HepG2 (cell line): ENCODE measurements around the gene MYO16. TPM values are rescaled to one million over a fixed set of nuclear protein-coding genes. Genes with fewer than 3 reads are reported as not detected.

Experiments used
- ATAC-seq: fragments of 200-7000 bp; cut with Tn5 transposase; 3 replicates; pipeline ENCODE4 v1.9.1; 2020; ENCODE audit warnings: mild to moderate bottlenecking, moderate library complexity
- BruUV-seq: library from RNA; stranded (reverse); fragments of 400-500 nt; replicated peaks from 2 replicates; lab custom pipeline; 2021; lab: Mats Ljungman, UMichigan
- CTCF ChIA-PET: fragments of 300-600 bp; formaldehyde crosslinking; extraction: SDS; loops from one replicate; lab custom pipeline; 2021; ENCODE audit warnings: low total read pairs, inconsistent platforms, low intra/inter-chr PET ratio; lab: Yijun Ruan, JAX
- POLR2A ChIA-PET: fragments of 350-600 bp; sonication (Branson Sonifier 250); formaldehyde crosslinking; loops from one replicate; lab custom pipeline; 2020; ENCODE audit warnings: antibody characterized with exemption, inconsistent platforms; lab: Yijun Ruan, JAX
- DNase-seq: peaks from one replicate; pipeline ENCODE4 v3.0.0-alpha.2; 2015; ENCODE audit warnings: low spot score
- FAIRE-seq: peaks from 3 replicates; lab custom pipeline; 2011; peaks lifted over from hg19 to GRCh38; lab: Jason Lieb, UNC
- H2AFZ ChIP-seq: one replicate; pipeline ENCODE4 v1.6.1; 2011; ENCODE audit warnings: low read length, inconsistent platforms
- H3K27ac ChIP-seq: fragments of 300-600 bp; 3 replicates; pipeline ENCODE4 v1.8.0; 2011; ENCODE audit warnings: mixed run types, mild to moderate bottlenecking, mixed read lengths, low read length, inconsistent platforms; ENCODE audit not compliant: insufficient read depth; ENCODE audit errors: extremely low read length
- H3K27me3 ChIP-seq, 2 experiments: fragments of 200-600 bp in 1 of 2; 2 replicates in 1 of 2; 3 replicates in 1 of 2; pipeline versions ENCODE4 v1.6.0 to v1.8.0; 2011; ENCODE audit warnings: low read length in 2 of 2, mild to moderate bottlenecking in 2 of 2, moderate library complexity in 2 of 2, inconsistent platforms in 1 of 2; ENCODE audit not compliant: insufficient read depth in 2 of 2, control insufficient read depth in 1 of 2
- H3K36me3 ChIP-seq, 2 experiments: fragments of 200-600 bp in 1 of 2; replicated peaks in 1 of 2; 2 replicates in 1 of 2; 3 replicates in 1 of 2; pipeline versions ENCODE4 v1.5.1 to v1.8.0; 2011; ENCODE audit warnings: low read length in 2 of 2, inconsistent platforms in 1 of 2; ENCODE audit not compliant: insufficient read depth in 2 of 2, control insufficient read depth in 1 of 2
- H3K4me1 ChIP-seq: 2 replicates; pipeline ENCODE4 v1.5.1; 2012; ENCODE audit warnings: low read length, inconsistent platforms; ENCODE audit not compliant: insufficient read depth
- H3K4me2 ChIP-seq: 2 replicates; pipeline ENCODE4 v1.6.0; 2011; ENCODE audit warnings: low read depth, low read length, inconsistent platforms
- H3K4me3 ChIP-seq, 3 experiments: fragments of 200-600 bp in 1 of 3; sonication (generic), shearing (Covaris generic) in 1 of 3; replicated peaks in 1 of 3; 2 replicates each; pipeline ENCODE4 v1.5.1; 2011 to 2016; ENCODE audit warnings: low read length in 3 of 3, inconsistent platforms in 2 of 3, low read depth in 2 of 3, mild to moderate bottlenecking in 2 of 3, control low read depth in 1 of 3, mixed read lengths in 1 of 3; ENCODE audit not compliant: insufficient read depth in 1 of 3
- H3K79me2 ChIP-seq: one replicate; pipeline ENCODE4 v1.6.1; 2011; ENCODE audit warnings: low read length, inconsistent platforms; ENCODE audit not compliant: insufficient read depth
- H3K9ac ChIP-seq: 2 replicates; pipeline ENCODE4 v1.6.0; 2011; ENCODE audit warnings: mild to moderate bottlenecking, low read depth, low read length, inconsistent platforms; ENCODE audit not compliant: insufficient read depth
- H3K9me3 ChIP-seq: 2 replicates; pipeline ENCODE4 v1.5.1; 2012; ENCODE audit warnings: mild to moderate bottlenecking, low read length
- H4K20me1 ChIP-seq: 2 replicates; pipeline ENCODE4 v1.6.0; 2011; ENCODE audit warnings: inconsistent platforms, mild to moderate bottlenecking, low read length, moderate library complexity; ENCODE audit not compliant: insufficient read depth
- EEA1 ChIP-seq: sonication (generic); formaldehyde crosslinking; IDR thresholded peaks from 2 replicates; pipeline ENCODE4 v1.5.1; 2020; ENCODE audit warnings: mild to moderate bottlenecking, missing genetic modification reagents, borderline replicate concordance
- ZFP41 ChIP-seq: sonication (generic); formaldehyde crosslinking; IDR thresholded peaks from 2 replicates; pipeline ENCODE4 v1.4.0; 2020; ENCODE audit warnings: mild to moderate bottlenecking, missing genetic modification reagents, borderline replicate concordance
- ZNF761 ChIP-seq: sonication (generic); formaldehyde crosslinking; conservative IDR thresholded peaks from 2 replicates; pipeline ENCODE4 v1.4.0; 2020; ENCODE audit warnings: mild to moderate bottlenecking, missing genetic modification reagents
- WGBS: methylation state at CpG from one replicate; pipeline ENCODE4 v1.1.6; 2017; ENCODE audit warnings: low lambda C conversion rate; 5-methylcytosine and 5-hydroxymethylcytosine counted together
- in situ Hi-C: cut with HindIII; loops from 2 replicates; pipeline ENCODE4 v1.10.0; 2017; ENCODE audit warnings: low pct_unique_long_range_greater_than_20kb; ENCODE audit not compliant: extremely low pct_ligation_motif_present
- intact Hi-C: fragments of 100-400 bp; cut with micrococcal nuclease; formaldehyde crosslinking; loops from one replicate; pipeline ENCODE4 v1.10.0; 2022; ENCODE audit not compliant: unreplicated experiment
- polyA plus RNA-seq, 8 experiments: library from polyadenylated mRNA; depleted of rRNA in 3 of 8; stranded (reverse) in 7 of 8; unstranded in 1 of 8; fragments of >200 nt; fragmentation: Illumina TruSeq in 4 of 8; extraction: Trizol in 4 of 8; gene quantifications; 2 replicates each; pipeline versions ENCODE4 v1.2.1 to v1.2.3, GENCODE V29; 2011 to 2016; ENCODE audit warnings: low read depth in 4 of 8, missing spikeins in 1 of 8, mixed read lengths in 1 of 8; ENCODE audit not compliant: insufficient read depth in 1 of 8
- total RNA-seq, 5 experiments: library from RNA; depleted of rRNA; stranded (reverse); fragments of >200 nt; fragmentation: Illumina TruSeq; extraction: Trizol; gene quantifications; 2 replicates each; pipeline ENCODE4 v1.2.3, GENCODE V29; 2016; ENCODE audit warnings: low read depth in 1 of 5
- TF ChIP-seq, protein P1 (sequence below): IDR thresholded peaks from 2 replicates; pipeline ENCODE4 v1.6.1; 2016; ENCODE audit warnings: control low read depth
- TF ChIP-seq, protein P2 (sequence below): sonication (generic); formaldehyde crosslinking; IDR thresholded peaks from 2 replicates; pipeline ENCODE4 v1.4.0; 2020; ENCODE audit warnings: mild to moderate bottlenecking, missing genetic modification reagents
- TF ChIP-seq, protein P3 (sequence below): sonication (generic); formaldehyde crosslinking; IDR thresholded peaks from 2 replicates; pipeline ENCODE4 v1.4.0; 2020; ENCODE audit warnings: missing genetic modification reagents, borderline replicate concordance

MYO16 gene
- total and polyA plus RNA-seq, 2 of the 13 experiments (the other 11 are each of a cell fraction or from before 2014, with no cell fraction given), result not detected

DNA sequence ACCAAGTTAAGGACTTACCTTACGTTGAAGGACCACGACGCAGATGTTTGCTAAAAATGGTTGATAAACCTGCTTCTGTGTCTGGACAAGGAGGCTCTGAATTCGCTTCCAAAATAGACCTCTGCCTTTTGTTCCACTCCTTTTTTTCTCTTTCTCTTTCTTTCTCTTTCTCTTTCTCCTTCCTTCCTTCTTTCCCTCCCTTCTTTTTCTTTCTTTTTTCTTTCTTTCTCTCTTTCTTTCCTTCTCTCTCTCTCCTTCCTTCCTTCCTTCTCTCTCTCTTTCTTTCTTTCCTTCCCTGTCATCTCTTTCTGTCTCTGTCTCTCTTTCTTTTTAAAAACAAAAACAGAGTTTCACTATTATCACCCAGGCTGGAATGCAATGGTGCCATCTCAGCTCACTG lies 290.7 kb downstream of the MYO16 start:
- WGBS, result 56% methylated on average over 3 of the region's 4 CpGs
- FAIRE-seq, result no peak
- no peaks in the 10 kb centered on the region for H4K20me1 ChIP-seq

DNA sequence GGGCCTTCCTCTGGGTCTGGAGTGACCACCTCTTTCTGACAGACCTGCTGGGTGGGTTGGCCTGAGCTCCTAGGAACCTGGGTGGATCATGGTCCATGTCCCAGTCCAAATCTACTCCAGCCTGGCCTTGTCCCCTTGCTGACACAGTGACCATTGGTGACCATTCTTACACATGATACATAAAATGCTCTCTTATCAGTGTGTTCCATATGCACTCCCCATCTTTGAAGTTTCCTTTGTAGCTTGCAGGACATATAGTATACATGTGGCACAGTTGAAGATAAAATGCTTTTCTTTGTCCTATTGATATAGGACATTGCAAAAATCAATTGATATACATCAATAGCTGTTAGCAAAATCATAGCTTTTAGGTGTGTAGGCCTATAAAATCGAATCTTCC lies 291.8 kb downstream of the MYO16 start:
- H3K9me3 ChIP-seq, result no peaks in the 10 kb centered on the region
- DNase-seq (no peak), FAIRE-seq (no peak), ATAC-seq (no peak)
- CTCF ChIA-PET, result no interaction called here
- in situ Hi-C loops, result no loop called here
- H3K27me3 ChIP-seq, result no peaks in the 10 kb centered on the region; a peak in 1 of 5 replicates
- H2AFZ ChIP-seq, result no peak overlapping the region
- TF ChIP-seq EEA1 (CRISPR knock-in tag) (no peak), ZNF761 (CRISPR knock-in tag) (no peak)
- TF ChIP-seq, protein P1, sequence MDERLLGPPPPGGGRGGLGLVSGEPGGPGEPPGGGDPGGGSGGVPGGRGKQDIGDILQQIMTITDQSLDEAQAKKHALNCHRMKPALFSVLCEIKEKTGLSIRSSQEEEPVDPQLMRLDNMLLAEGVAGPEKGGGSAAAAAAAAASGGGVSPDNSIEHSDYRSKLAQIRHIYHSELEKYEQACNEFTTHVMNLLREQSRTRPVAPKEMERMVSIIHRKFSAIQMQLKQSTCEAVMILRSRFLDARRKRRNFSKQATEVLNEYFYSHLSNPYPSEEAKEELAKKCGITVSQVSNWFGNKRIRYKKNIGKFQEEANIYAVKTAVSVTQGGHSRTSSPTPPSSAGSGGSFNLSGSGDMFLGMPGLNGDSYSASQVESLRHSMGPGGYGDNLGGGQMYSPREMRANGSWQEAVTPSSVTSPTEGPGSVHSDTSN (CRISPR knock-in tag), result no peak
- TF ChIP-seq, protein P2, sequence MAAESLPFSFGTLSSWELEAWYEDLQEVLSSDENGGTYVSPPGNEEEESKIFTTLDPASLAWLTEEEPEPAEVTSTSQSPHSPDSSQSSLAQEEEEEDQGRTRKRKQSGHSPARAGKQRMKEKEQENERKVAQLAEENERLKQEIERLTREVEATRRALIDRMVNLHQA (CRISPR knock-in tag), result no peak
- no peak overlapping the region for H3K4me3 ChIP-seq
- no peaks in the 10 kb centered on the region for H3K79me2 ChIP-seq
- POLR2A ChIA-PET, result no interaction called here
- 0% methylated on average over 1 of the region's 1 CpG for WGBS
- H3K4me2 ChIP-seq, result no peak overlapping the region
- no peaks in the 10 kb centered on the region for H4K20me1 ChIP-seq
- H3K4me1 ChIP-seq, result peaks cover 2% of the 10 kb centered on the region
- H3K27ac ChIP-seq, result no peak overlapping the region
- no peaks in the 10 kb centered on the region for H3K36me3 ChIP-seq
- intact Hi-C loops, result no loop called here
- no peak overlapping the region for H3K9ac ChIP-seq
- BruUV-seq, result no TSS peak

More for the DNA sequence above, 290.7 kb downstream of the MYO16 start:
- Histone ChIP-seq H3K79me2 (no peaks in the 10 kb centered on the region), H3K36me3 (no peaks in the 10 kb centered on the region), H3K9me3 (no peaks in the 10 kb centered on the region), H3K4me2 (no peak overlapping the region), H3K9ac (no peak overlapping the region), H2AFZ (no peak overlapping the region), H3K27me3 (no peaks in the 10 kb centered on the region; a peak in 1 of 5 replicates), H3K4me3 (no peak overlapping the region), H3K27ac (no peak overlapping the region), H3K4me1 (peaks cover 13% of the 10 kb centered on the region)
- no peak for ATAC-seq
- no peak for DNase-seq
- in situ Hi-C loops (no loop called here), intact Hi-C loops (no loop called here)
- TF ChIP-seq, protein P3, sequence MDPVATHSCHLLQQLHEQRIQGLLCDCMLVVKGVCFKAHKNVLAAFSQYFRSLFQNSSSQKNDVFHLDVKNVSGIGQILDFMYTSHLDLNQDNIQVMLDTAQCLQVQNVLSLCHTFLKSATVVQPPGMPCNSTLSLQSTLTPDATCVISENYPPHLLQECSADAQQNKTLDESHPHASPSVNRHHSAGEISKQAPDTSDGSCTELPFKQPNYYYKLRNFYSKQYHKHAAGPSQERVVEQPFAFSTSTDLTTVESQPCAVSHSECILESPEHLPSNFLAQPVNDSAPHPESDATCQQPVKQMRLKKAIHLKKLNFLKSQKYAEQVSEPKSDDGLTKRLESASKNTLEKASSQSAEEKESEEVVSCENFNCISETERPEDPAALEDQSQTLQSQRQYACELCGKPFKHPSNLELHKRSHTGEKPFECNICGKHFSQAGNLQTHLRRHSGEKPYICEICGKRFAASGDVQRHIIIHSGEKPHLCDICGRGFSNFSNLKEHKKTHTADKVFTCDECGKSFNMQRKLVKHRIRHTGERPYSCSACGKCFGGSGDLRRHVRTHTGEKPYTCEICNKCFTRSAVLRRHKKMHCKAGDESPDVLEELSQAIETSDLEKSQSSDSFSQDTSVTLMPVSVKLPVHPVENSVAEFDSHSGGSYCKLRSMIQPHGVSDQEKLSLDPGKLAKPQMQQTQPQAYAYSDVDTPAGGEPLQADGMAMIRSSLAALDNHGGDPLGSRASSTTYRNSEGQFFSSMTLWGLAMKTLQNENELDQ (CRISPR knock-in tag), result no peak
- TF ChIP-seq ZFP41 (CRISPR knock-in tag), result no peak
- BruUV-seq, result no TSS peak
- ChIA-PET CTCF (no interaction called here), POLR2A (no interaction called here)
